K562 (cell line): ENCODE results near the gene IL6R. TPM values are rescaled to one million over a fixed set of nuclear protein-coding genes. Genes with fewer than 3 reads are reported as not detected.

Source experiments
- ATAC-seq: fragments of 200-7000 bp; cut with Tn5 transposase; 3 replicates; pipeline ENCODE4 v1.9.1; 2020; ENCODE audit warnings: moderate library complexity
- BruUV-seq: library from RNA; stranded (reverse); fragments of 400-500 nt; replicated peaks from 2 replicates; lab custom pipeline; 2021; lab: Mats Ljungman, UMichigan
- CTCF ChIA-PET: fragments of 300-600 bp; formaldehyde crosslinking; extraction: SDS; loops from one replicate; lab custom pipeline; 2021; ENCODE audit warnings: low intra/inter-chr PET ratio; lab: Yijun Ruan, JAX
- POLR2A ChIA-PET: fragments of 300-600, 350-650 bp; sonication (Branson Sonifier 250); formaldehyde crosslinking; extraction: SDS; loops from one replicate; lab custom pipeline; 2021; ENCODE audit warnings: antibody characterized with exemption, inconsistent platforms; lab: Yijun Ruan, JAX
- DNase-seq, 4 experiments: peaks; one replicate each; pipeline versions ENCODE4 v3.0.0 to v3.0.0-alpha.2; 2011 to 2018; ENCODE audit warnings: low spot score in 3 of 4, mixed read lengths in 3 of 4; ENCODE audit errors: extremely low read depth in 1 of 4
- FAIRE-seq: peaks from 2 replicates; lab custom pipeline; 2011; peaks lifted over from hg19 to GRCh38; lab: Jason Lieb, UNC
- H2AFZ ChIP-seq: 2 replicates; pipeline ENCODE4 v1.6.0; 2011; ENCODE audit warnings: low read depth, low read length, control low read depth, inconsistent platforms
- H3K27ac ChIP-seq: fragments of 200-600 bp; 3 replicates; pipeline ENCODE4 v1.8.0; 2011; ENCODE audit warnings: low read depth, mild to moderate bottlenecking, control low read depth, inconsistent platforms, low read length, moderate library complexity, mixed read lengths; ENCODE audit errors: extremely low read depth
- H3K27me3 ChIP-seq, 2 experiments: fragments of 300-600 bp in 1 of 2; 2 replicates in 1 of 2; 3 replicates in 1 of 2; pipeline versions ENCODE4 v1.6.0 to v1.8.0; 2011; ENCODE audit warnings: inconsistent platforms in 2 of 2, low read length in 2 of 2, mild to moderate bottlenecking in 1 of 2, mixed read lengths in 1 of 2, moderate library complexity in 1 of 2; ENCODE audit not compliant: control insufficient read depth in 2 of 2, insufficient read depth in 2 of 2
- H3K36me3 ChIP-seq: fragments of 300-600 bp; 3 replicates; pipeline ENCODE4 v1.8.0; 2011; ENCODE audit warnings: mild to moderate bottlenecking, low read length, inconsistent platforms; ENCODE audit not compliant: control insufficient read depth, insufficient read depth
- H3K4me1 ChIP-seq, 2 experiments: fragments of 200-600 bp in 1 of 2; replicated peaks in 1 of 2; 2 replicates in 1 of 2; 3 replicates in 1 of 2; pipeline versions ENCODE4 v1.5.1 to v1.8.0; 2011; ENCODE audit warnings: inconsistent platforms in 2 of 2, low read length in 2 of 2, mild to moderate bottlenecking in 1 of 2, mixed read lengths in 1 of 2, moderate library complexity in 1 of 2; ENCODE audit not compliant: control insufficient read depth in 2 of 2, insufficient read depth in 2 of 2
- H3K4me2 ChIP-seq: 2 replicates; pipeline ENCODE4 v1.6.1; 2011; ENCODE audit warnings: low read length, control low read depth, inconsistent platforms, mixed read lengths; ENCODE audit not compliant: insufficient read depth
- H3K4me3 ChIP-seq: fragments of 200-600 bp; sonication (generic), shearing (Covaris generic); 2 replicates; pipeline ENCODE4 v1.5.1; 2016; ENCODE audit warnings: control low read depth, inconsistent platforms
- H3K79me2 ChIP-seq: fragments of 200-600 bp; 3 replicates; pipeline ENCODE4 v1.8.0; 2011; ENCODE audit warnings: low read length, inconsistent platforms; ENCODE audit not compliant: control insufficient read depth, insufficient read depth
- H3K9ac ChIP-seq, 2 experiments: 2 replicates each; pipeline versions ENCODE4 v1.6.0 to v1.6.1; 2011; ENCODE audit warnings: low read depth in 2 of 2, low read length in 2 of 2, control low read depth in 1 of 2, inconsistent platforms in 1 of 2, mild to moderate bottlenecking in 1 of 2, mixed read lengths in 1 of 2; ENCODE audit not compliant: insufficient read depth in 1 of 2
- H3K9me1 ChIP-seq: one replicate; pipeline ENCODE4 v1.6.0; 2011; ENCODE audit warnings: inconsistent platforms, mild to moderate bottlenecking, low read length, moderate library complexity; ENCODE audit not compliant: control insufficient read depth, insufficient read depth
- H3K9me3 ChIP-seq: replicated peaks from 2 replicates; pipeline ENCODE4 v1.5.1; 2011; ENCODE audit warnings: low read depth, low read length, inconsistent platforms; ENCODE audit not compliant: control insufficient read depth, insufficient read depth
- H4K20me1 ChIP-seq: replicated peaks from 2 replicates; pipeline ENCODE4 v1.6.1; 2011; ENCODE audit warnings: low read length, inconsistent platforms, mixed read lengths; ENCODE audit not compliant: control insufficient read depth, insufficient read depth
- CBFA2T3 ChIP-seq: fragments of 450-650 bp; IDR thresholded peaks from 2 replicates; pipeline ENCODE4 v1.6.1; 2017
- GATA2 ChIP-seq: sonication (generic); formaldehyde crosslinking; IDR thresholded peaks from 2 replicates; pipeline ENCODE4 v1.4.0; 2020; ENCODE audit warnings: mild to moderate bottlenecking, missing genetic modification reagents
- HDAC8 ChIP-seq: fragments of 450-650 bp; IDR thresholded peaks from 2 replicates; pipeline ENCODE4 v1.6.1; 2016; ENCODE audit warnings: mild to moderate bottlenecking, missing genetic modification characterization, moderate library complexity, missing compliant biosample characterization
- POLR2A ChIP-seq: fragments of 450-650 bp; conservative IDR thresholded peaks from 2 replicates; pipeline ENCODE4 v1.6.1; 2016
- SRSF9 ChIP-seq: fragments of 200-400 bp; formaldehyde crosslinking; IDR thresholded peaks from 2 replicates; pipeline ENCODE4 v1.6.1; 2017; ENCODE audit warnings: low read depth, low read length, borderline replicate concordance
- TFAM ChIP-seq: fragments of 250-450 bp; sonication (Bioruptor Pico); conservative IDR thresholded peaks from 2 replicates; pipeline ENCODE4 v1.5.0; 2021; ENCODE audit warnings: mild to moderate bottlenecking, moderate library complexity
- THRAP3 ChIP-seq: fragments of 450-650 bp; IDR thresholded peaks from 2 replicates; pipeline ENCODE4 v1.6.1; 2016; ENCODE audit warnings: mild to moderate bottlenecking, inconsistent platforms, borderline replicate concordance
- ZEB2 ChIP-seq: fragments of 450-650 bp; IDR thresholded peaks from 2 replicates; pipeline ENCODE4 v1.6.1; 2016
- ZFP36 ChIP-seq: fragments of 150-350 bp; IDR thresholded peaks from 2 replicates; pipeline ENCODE4 v1.6.1; 2018; ENCODE audit warnings: low read length, low read depth; ENCODE audit not compliant: partially characterized antibody
- ZNF134 ChIP-seq: fragments of 250-450 bp; sonication (Bioruptor Pico); conservative IDR thresholded peaks from 2 replicates; pipeline ENCODE4 v1.4.0; 2020
- ZNF561 ChIP-seq: fragments of 450-650 bp; formaldehyde crosslinking; conservative IDR thresholded peaks from 2 replicates; pipeline ENCODE4 v1.4.0; 2020; ENCODE audit warnings: mild to moderate bottlenecking, moderate library complexity
- ZNF695 ChIP-seq: fragments of 450-650 bp; formaldehyde crosslinking; IDR thresholded peaks from 2 replicates; pipeline ENCODE4 v1.4.0; 2020; ENCODE audit warnings: mild to moderate bottlenecking, moderate library complexity
- ZNF780A ChIP-seq: fragments of 250-450 bp; sonication (Bioruptor Pico); IDR thresholded peaks from 2 replicates; pipeline ENCODE4 v1.5.0; 2021; ENCODE audit warnings: mild to moderate bottlenecking
- WGBS: fragments of 100-300 bp; shearing (Covaris generic); methylation state at CpG from one replicate; pipeline ENCODE4 v1.1.6; 2016; ENCODE audit warnings: low coverage, mixed read lengths; ENCODE audit not compliant: insufficient coverage; ENCODE audit errors: missing lambda C conversion rate; 5-methylcytosine and 5-hydroxymethylcytosine counted together
- in situ Hi-C: fragments of 300-500 bp; cut with MboI; formaldehyde crosslinking; loops from 4 replicates; pipeline ENCODE4 v1.15.0; 2018; ENCODE audit warnings: inconsistent platforms, mixed read lengths
- intact Hi-C: fragments of 100-400 bp; cut with micrococcal nuclease; formaldehyde crosslinking; loops from 2 replicates; pipeline ENCODE4 v1.14.2; 2022
- polyA plus RNA-seq, 8 experiments: library from polyadenylated mRNA; depleted of rRNA in 4 of 8; stranded (reverse) in 5 of 8; unstranded in 3 of 8; fragments of >200 nt; fragmentation: Nextera tagmentation in 2 of 8; fragmentation: Illumina TruSeq in 1 of 8; extraction: Ambion mirVana in 2 of 8; extraction: Trizol in 1 of 8; gene quantifications; 2 replicates each; pipeline versions ENCODE4 v1.2.1 to v1.2.3, GENCODE V29; 2011 to 2014; ENCODE audit warnings: inconsistent platforms in 1 of 8, missing spikeins in 1 of 8
- total RNA-seq, 7 experiments: library from RNA; depleted of rRNA in 6 of 7; stranded (reverse); fragments of >200 nt in 6 of 7; fragmentation: Illumina TruSeq in 2 of 7; extraction: Trizol in 2 of 7; gene quantifications; 2 replicates each; pipeline versions ENCODE4 v1.2.1 to v1.2.3, GENCODE V29; 2011 to 2021; ENCODE audit warnings: low replicate concordance in 1 of 7
- TF ChIP-seq, protein P1 (sequence below): fragments of 450-650 bp; formaldehyde crosslinking; IDR thresholded peaks from 2 replicates; pipeline ENCODE4 v1.4.0; 2022; ENCODE audit warnings: missing genetic modification characterization

Gene IL6R
- total and polyA plus RNA-seq, 9 of the 15 experiments (the other 6 are each of a cell fraction or from before 2014, with no cell fraction given) = 0.05 to 1.1 (median 0.11) TPM; not detected in 2

DNA sequence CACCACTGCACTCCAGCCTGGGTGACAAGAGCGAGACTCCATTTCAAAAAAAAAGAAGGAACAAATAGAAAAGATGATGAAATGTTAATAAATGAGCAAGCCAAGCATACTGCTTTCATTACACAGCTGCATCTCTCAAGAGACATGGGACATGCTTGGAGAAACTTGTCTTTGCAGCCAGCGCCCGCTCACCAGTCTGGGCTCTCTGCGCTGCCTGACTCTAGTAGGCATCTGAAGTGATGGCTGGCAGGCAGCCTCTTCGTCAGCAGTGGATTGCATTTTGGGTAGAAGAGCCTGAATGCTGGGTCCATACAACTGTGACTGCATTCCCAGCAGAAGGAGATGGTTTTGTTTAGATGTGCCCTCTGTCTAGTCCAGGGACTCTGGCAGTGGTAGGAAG, 48.0 kb downstream of the IL6R start:
- FAIRE-seq = no peak
- Histone ChIP-seq H3K4me3 (no peak overlapping the region), H3K9me1 (no peaks in the 10 kb centered on the region), H3K4me2 (no peak overlapping the region), H3K9me3 (no peaks in the 10 kb centered on the region), H3K27ac (no peak overlapping the region), H3K36me3 (no peaks in the 10 kb centered on the region), H3K27me3 (peaks cover 31 to 62% of the 10 kb centered on the region in 2 experiments), H3K4me1 (no peaks in the 10 kb centered on the region), H3K79me2 (no peaks in the 10 kb centered on the region), H3K9ac (peak overlapping the region in 1 of 2 experiments; percentile 36; a peak in 1 of 4 replicates), H4K20me1 (no peaks in the 10 kb centered on the region), H2AFZ (no peak overlapping the region)
- intact Hi-C loops (no loop called here), in situ Hi-C loops (no loop called here)
- DNase-seq = no peak
- no peak for ATAC-seq
- BruUV-seq = no TSS peak
- CTCF ChIA-PET = no interaction called here
- TF ChIP-seq TFAM (CRISPR knock-in tag) (no peak), HDAC8 (tag) (no peak), ZNF695 (CRISPR knock-in tag) (no peak), ZNF561 (CRISPR knock-in tag) (no peak), ZNF134 (no peak), GATA2 (CRISPR knock-in tag) (no peak), ZFP36 (no peak), SRSF9 (no peak), ZNF780A (CRISPR knock-in tag) (no peak), POLR2A (no peak), CBFA2T3 (no peak), ZEB2 (no peak), THRAP3 (no peak)
- TF ChIP-seq, protein P1, sequence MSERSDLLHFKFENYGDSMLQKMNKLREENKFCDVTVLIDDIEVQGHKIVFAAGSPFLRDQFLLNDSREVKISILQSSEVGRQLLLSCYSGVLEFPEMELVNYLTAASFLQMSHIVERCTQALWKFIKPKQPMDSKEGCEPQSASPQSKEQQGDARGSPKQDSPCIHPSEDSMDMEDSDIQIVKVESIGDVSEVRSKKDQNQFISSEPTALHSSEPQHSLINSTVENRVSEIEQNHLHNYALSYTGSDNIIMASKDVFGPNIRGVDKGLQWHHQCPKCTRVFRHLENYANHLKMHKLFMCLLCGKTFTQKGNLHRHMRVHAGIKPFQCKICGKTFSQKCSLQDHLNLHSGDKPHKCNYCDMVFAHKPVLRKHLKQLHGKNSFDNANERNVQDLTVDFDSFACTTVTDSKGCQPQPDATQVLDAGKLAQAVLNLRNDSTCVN = no peak
- WGBS = 15% methylated on average over 5 of the region's 5 CpGs
- POLR2A ChIA-PET = no interaction called here
